Anterior cingulate cortex (tissue), 58 donors: ENCODE results near the gene CCDC167.

ENCODE experiments used
- DNase-seq, 58 donors: peaks; one replicate each; lab custom pipeline; 2025; lab: John Stamatoyannopoulos, UW

The CCDC167 gene

GRCh38 chr6:37499433-37500293 is at the start of gene CCDC167:
TSS of gene CCDC167 (minus strand) at chr6:37499893. CDS start at chr6:37499863, 30 bp downstream.
- peak; percentile 60 to 97 (median 91) for DNase-seq

GRCh38 chr6:37549154-37549553 is 49.5 kb upstream of the CCDC167 start:
- DNase-seq: no peak

- no peak for DNase-seq
Observed at GRCh38 chr6:37548067-37548674, 48.5 kb upstream of the CCDC167 start.

- DNase-seq: peak in 5 of 58 donors; percentile 2 to 18 (median 6)
Observed at GRCh38 chr6:37547564-37548061, 47.9 kb upstream of the CCDC167 start.

- DNase-seq: no peak
Observed at GRCh38 chr6:37546141-37546871, 46.6 kb upstream of the CCDC167 start.

GRCh38 chr6:37544530-37544929 is 44.8 kb upstream of the CCDC167 start:
- no peak for DNase-seq

GRCh38 chr6:37543361-37543760 is 43.7 kb upstream of the CCDC167 start:
- DNase-seq: no peak

GRCh38 chr6:37541346-37541745 is 41.7 kb upstream of the CCDC167 start:
- no peak for DNase-seq

- DNase-seq: no peak
Observed at GRCh38 chr6:37540390-37540789, 40.7 kb upstream of the CCDC167 start.

GRCh38 chr6:37540029-37540352 is 40.3 kb upstream of the CCDC167 start:
- DNase-seq: no peak

- DNase-seq: no peak
Observed at GRCh38 chr6:37539171-37540028, 39.7 kb upstream of the CCDC167 start.

GRCh38 chr6:37538107-37538506 is 38.4 kb upstream of the CCDC167 start:
- DNase-seq: no peak

- DNase-seq: no peak
Observed at GRCh38 chr6:37537548-37537947, 37.9 kb upstream of the CCDC167 start.

- DNase-seq: no peak
Observed at GRCh38 chr6:37536491-37537190, 36.9 kb upstream of the CCDC167 start.

GRCh38 chr6:37535759-37536490 is 36.2 kb upstream of the CCDC167 start:
- peak in 2 of 58 donors; percentile 16 to 19 for DNase-seq

GRCh38 chr6:37535428-37535758 is 35.7 kb upstream of the CCDC167 start:
- DNase-seq: no peak

- DNase-seq: no peak
Observed at GRCh38 chr6:37534893-37535292, 35.2 kb upstream of the CCDC167 start.

GRCh38 chr6:37532122-37532521 is 32.4 kb upstream of the CCDC167 start:
- no peak for DNase-seq

GRCh38 chr6:37531437-37532036 is 31.8 kb upstream of the CCDC167 start:
- DNase-seq: no peak
